Astrocyte of the spinal cord (primary cell): ENCODE data around the gene MBNL2.

Experiments used
- DNase-seq: peaks from one replicate; pipeline ENCODE4 v3.0.0; 2011; ENCODE audit warnings: low read depth, low spot score
- H3K4me3 ChIP-seq: 2 replicates; pipeline ENCODE4 v1.5.1; 2011; ENCODE audit warnings: low read depth, mild to moderate bottlenecking, low read length, moderate library complexity
- CTCF ChIP-seq: IDR thresholded peaks from 2 replicates; pipeline ENCODE4 v1.5.1; 2012; ENCODE audit warnings: low read depth, mild to moderate bottlenecking, low read length, inconsistent platforms
- in situ Hi-C: cut with HindIII; loops from 2 replicates; pipeline ENCODE4 v1.10.0; 2017; ENCODE audit warnings: low sequenced_read_pairs

MBNL2 gene

GRCh38 chr13:97185751-97186150 lies 36.4 kb upstream of the MBNL2 start:
- H3K4me3 ChIP-seq: no peak overlapping the region
- no peak for TF ChIP-seq CTCF
- in situ Hi-C loops: no loop called here

GRCh38 chr13:97188207-97188606 lies 33.9 kb upstream of the MBNL2 start:
- in situ Hi-C loops: no loop called here
- no peak overlapping the region for H3K4me3 ChIP-seq
- no peak for TF ChIP-seq CTCF
- no peak for DNase-seq

More at GRCh38 chr13:97185751-97186150, 36.4 kb upstream of the MBNL2 start:
- DNase-seq: no peak

- DNase-seq: no peak
- in situ Hi-C loops: no loop called here
- no peak for TF ChIP-seq CTCF
These were observed 32.2 kb upstream of the MBNL2 start for GRCh38 chr13:97189928-97190327.

GRCh38 chr13:97191142-97191541 lies 31.0 kb upstream of the MBNL2 start:
- DNase-seq: no peak
- in situ Hi-C loops: no loop called here
- H3K4me3 ChIP-seq: no peak overlapping the region
- TF ChIP-seq CTCF: no peak

More at GRCh38 chr13:97189928-97190327, 32.2 kb upstream of the MBNL2 start:
- no peak overlapping the region for H3K4me3 ChIP-seq

DNA sequence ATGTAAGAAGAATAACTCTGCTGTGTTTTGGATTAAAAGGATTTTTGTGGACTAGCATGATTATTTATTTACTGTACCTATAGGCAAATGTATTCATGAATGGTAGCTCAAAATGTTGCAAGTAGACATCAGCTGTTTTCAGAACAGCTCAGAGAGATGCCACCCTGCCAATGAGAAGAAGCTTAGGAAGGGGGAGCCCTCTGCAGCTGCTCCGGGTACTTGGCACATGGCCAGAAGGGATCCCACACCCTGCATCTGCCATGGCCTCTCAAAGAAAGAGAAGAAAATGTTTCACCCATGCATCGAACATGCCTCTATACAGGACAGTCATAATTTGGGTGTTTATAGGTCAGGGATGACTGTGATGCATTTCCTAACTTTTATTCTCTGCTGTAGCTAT lies 30.5 kb upstream of the MBNL2 start:
- TF ChIP-seq CTCF: no peak
- in situ Hi-C loops: no loop called here
- DNase-seq: no peak
- no peak overlapping the region for H3K4me3 ChIP-seq

- H3K4me3 ChIP-seq: no peak overlapping the region
- no peak for TF ChIP-seq CTCF
- in situ Hi-C loops: no loop called here
- DNase-seq: no peak
These were observed 30.0 kb upstream of the MBNL2 start for GRCh38 chr13:97192166-97192565.

DNA sequence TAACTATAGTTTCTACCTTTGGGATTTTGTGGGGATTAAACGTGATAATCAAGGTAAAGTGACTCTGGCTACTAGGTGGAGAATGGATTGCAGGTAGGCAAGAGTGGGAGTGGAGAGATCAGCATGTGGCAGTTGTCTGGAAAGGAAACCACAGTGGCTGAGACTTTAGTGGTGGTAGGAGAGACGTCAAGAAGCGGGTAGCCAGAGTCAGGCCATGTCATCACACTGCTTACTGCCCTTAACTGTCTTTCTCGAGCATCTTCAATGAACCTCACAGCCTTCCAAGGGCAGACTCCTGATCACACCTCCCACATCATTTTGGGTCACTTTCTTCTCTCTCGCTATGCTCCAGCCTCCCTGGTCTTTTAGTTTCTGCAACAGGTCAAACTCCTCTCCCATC lies 28.6 kb upstream of the MBNL2 start:
- DNase-seq: no peak
- H3K4me3 ChIP-seq: no peak overlapping the region
- TF ChIP-seq CTCF: no peak
- in situ Hi-C loops: no loop called here
